ENCODE results near the gene ADGRG3. TPM values are rescaled to one million over a fixed set of nuclear protein-coding genes. Genes with fewer than 3 reads are reported as not detected.

The ADGRG3 gene
- total and polyA plus RNA-seq, 2 of the 13 experiments (the other 11 are each of a cell fraction or from before 2014, with no cell fraction given): 2.7 to 11.8 TPM

- no peak for TF ChIP-seq ZBTB40 (IDR thresholded peaks at IDR 0.05)
- TF ChIP-seq ZBTB40 (CRISPR knock-in tag; IDR thresholded peaks at IDR 0.05): no peak; the same call in 1 of the 2 replicates
- no peak for TF ChIP-seq DDIT3 (CRISPR knock-in tag; IDR thresholded peaks at IDR 0.05)
- no peak for TF ChIP-seq ZFP36 (IDR thresholded peaks at IDR 0.05; ENCODE audit: borderline replicate concordance, low read depth, low read length, partially characterized antibody)
- peak; percentile 35; the same call in 1 of the 2 replicates for TF ChIP-seq KLF11 (CRISPR knock-in tag; IDR thresholded peaks at IDR 0.05)
- TF ChIP-seq YEATS2 (CRISPR knock-in tag; IDR thresholded peaks at IDR 0.05; ENCODE audit: borderline replicate concordance): no peak
- peak; percentile 74 for TF ChIP-seq GATAD2A (CRISPR knock-in tag; IDR thresholded peaks at IDR 0.05)
- TF ChIP-seq POGZ (CRISPR knock-in tag; IDR thresholded peaks at IDR 0.05): no peak; the same call in 1 of the 2 replicates
- TF ChIP-seq ZNF281 (CRISPR knock-in tag; IDR thresholded peaks at IDR 0.05; ENCODE audit: borderline replicate concordance): 0 out of 2 replicates have a peak, but pooled peaks have one; percentile 32
- no peak for TF ChIP-seq ZNF260 (CRISPR knock-in tag; IDR thresholded peaks at IDR 0.05; ENCODE audit: borderline replicate concordance, low read depth)
- no peak for TF ChIP-seq ZSCAN30 (CRISPR knock-in tag; IDR thresholded peaks at IDR 0.05)
- TF ChIP-seq ZSCAN5A (CRISPR knock-in tag; IDR thresholded peaks at IDR 0.05; ENCODE audit: borderline replicate concordance): no peak
- TF ChIP-seq NKX3-1 (CRISPR knock-in tag; IDR thresholded peaks at IDR 0.05): no peak
- TF ChIP-seq ZNF317 (CRISPR knock-in tag; IDR thresholded peaks at IDR 0.05): no peak
- no peak for TF ChIP-seq ZNF296 (CRISPR knock-in tag; conservative IDR thresholded peaks at IDR 0.05)
Observed at GRCh38 chr16:57635266-57636097, 32.6 kb upstream of the ADGRG3 start (continued).

All from HepG2 (cell line).